C4-2B (cell line): ENCODE measurements around the gene DIAPH2.

Source experiments
- ZFX ChIP-seq: fragments of 450-650 bp; IDR thresholded peaks from 2 replicates; pipeline ENCODE4 v1.6.1; 2017
- TF ChIP-seq, protein P1 (sequence below): fragments of 450-650 bp; conservative IDR thresholded peaks from 2 replicates; pipeline ENCODE4 v1.5.1; 2017; ENCODE audit warnings: mild to moderate bottlenecking

DNA sequence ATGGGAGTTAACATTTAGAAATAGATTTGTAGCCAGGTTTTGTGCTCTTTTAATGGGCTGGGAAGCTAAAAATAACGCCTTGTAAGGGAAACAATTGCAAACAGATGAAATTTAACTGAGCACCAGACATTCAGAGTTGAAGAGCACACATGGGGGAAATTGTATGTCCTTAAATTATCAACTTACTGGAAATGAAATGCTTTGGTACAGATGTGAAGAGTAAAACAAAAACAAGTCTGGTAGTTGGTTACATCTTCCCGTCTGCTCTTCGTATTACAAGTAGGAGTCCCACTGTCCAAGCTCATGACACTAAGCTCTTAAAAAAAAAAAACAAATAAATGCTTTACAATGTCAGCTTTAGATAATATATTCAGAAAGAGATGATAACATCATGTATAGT lies 139.5 kb downstream of the DIAPH2 start:
- TF ChIP-seq, protein P1, sequence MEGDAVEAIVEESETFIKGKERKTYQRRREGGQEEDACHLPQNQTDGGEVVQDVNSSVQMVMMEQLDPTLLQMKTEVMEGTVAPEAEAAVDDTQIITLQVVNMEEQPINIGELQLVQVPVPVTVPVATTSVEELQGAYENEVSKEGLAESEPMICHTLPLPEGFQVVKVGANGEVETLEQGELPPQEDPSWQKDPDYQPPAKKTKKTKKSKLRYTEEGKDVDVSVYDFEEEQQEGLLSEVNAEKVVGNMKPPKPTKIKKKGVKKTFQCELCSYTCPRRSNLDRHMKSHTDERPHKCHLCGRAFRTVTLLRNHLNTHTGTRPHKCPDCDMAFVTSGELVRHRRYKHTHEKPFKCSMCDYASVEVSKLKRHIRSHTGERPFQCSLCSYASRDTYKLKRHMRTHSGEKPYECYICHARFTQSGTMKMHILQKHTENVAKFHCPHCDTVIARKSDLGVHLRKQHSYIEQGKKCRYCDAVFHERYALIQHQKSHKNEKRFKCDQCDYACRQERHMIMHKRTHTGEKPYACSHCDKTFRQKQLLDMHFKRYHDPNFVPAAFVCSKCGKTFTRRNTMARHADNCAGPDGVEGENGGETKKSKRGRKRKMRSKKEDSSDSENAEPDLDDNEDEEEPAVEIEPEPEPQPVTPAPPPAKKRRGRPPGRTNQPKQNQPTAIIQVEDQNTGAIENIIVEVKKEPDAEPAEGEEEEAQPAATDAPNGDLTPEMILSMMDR: no peak
- TF ChIP-seq ZFX: no peak
